HepG2 (cell line): Measurements from ENCODE around the gene TMEM182. TPM values are rescaled to one million over a fixed set of nuclear protein-coding genes. Genes with fewer than 3 reads are reported as not detected.
A peak's percentile ranks its signal among the peaks of the same experiment; 100 is the strongest.

Experiments
- ATF7-NPFF ChIP-seq: sonication (generic); formaldehyde crosslinking; IDR thresholded peaks from 2 replicates; pipeline ENCODE4 v1.8.1; 2023; ENCODE audit warnings: mild to moderate bottlenecking, low read depth, missing genetic modification reagents, moderate library complexity
- FOXC1 ChIP-seq: sonication (generic); formaldehyde crosslinking; IDR thresholded peaks from 2 replicates; pipeline ENCODE4 v1.8.0; 2022; ENCODE audit warnings: mild to moderate bottlenecking, missing genetic modification reagents, borderline replicate concordance
- KDM5A ChIP-seq: fragments of 200-600 bp; sonication (generic); IDR thresholded peaks from 2 replicates; pipeline ENCODE4 v1.7.0; 2018; ENCODE audit warnings: antibody characterized with exemption, mild to moderate bottlenecking, low read length, borderline replicate concordance
- MED13 ChIP-seq: sonication (generic); formaldehyde crosslinking; IDR thresholded peaks from 2 replicates; pipeline ENCODE4 v1.5.0; 2020; ENCODE audit warnings: missing genetic modification reagents
- SNAI1 ChIP-seq: sonication (generic); formaldehyde crosslinking; IDR thresholded peaks from 2 replicates; pipeline ENCODE4 v1.5.0; 2020; ENCODE audit warnings: mild to moderate bottlenecking, missing genetic modification reagents, borderline replicate concordance
- TMF1 ChIP-seq: sonication (generic); formaldehyde crosslinking; IDR thresholded peaks from 2 replicates; pipeline ENCODE4 v1.8.1; 2022; ENCODE audit warnings: low read depth, missing genetic modification reagents
- U2AF1 ChIP-seq: fragments of 200-400 bp; formaldehyde crosslinking; optimal IDR thresholded peaks from 2 replicates; pipeline ENCODE3; 2017; ENCODE audit warnings: mild to moderate bottlenecking, low read depth, low read length
- ZNF17 ChIP-seq: sonication (generic); formaldehyde crosslinking; IDR thresholded peaks from 2 replicates; pipeline ENCODE4 v1.5.0; 2020; ENCODE audit warnings: mild to moderate bottlenecking, missing genetic modification reagents
- ZNF329 ChIP-seq: sonication (generic); formaldehyde crosslinking; IDR thresholded peaks from 2 replicates; pipeline ENCODE4 v1.9.0; 2021; ENCODE audit warnings: low read depth, mild to moderate bottlenecking, missing genetic modification reagents
- ZNF354B ChIP-seq: sonication (generic); formaldehyde crosslinking; IDR thresholded peaks from 2 replicates; pipeline ENCODE4 v1.8.0; 2022; ENCODE audit warnings: mild to moderate bottlenecking, missing genetic modification reagents
- ZNF441 ChIP-seq: sonication (generic); formaldehyde crosslinking; IDR thresholded peaks from 2 replicates; pipeline ENCODE4 v1.7.0; 2021; ENCODE audit warnings: missing genetic modification reagents, borderline replicate concordance
- ZNF546 ChIP-seq: sonication (generic); formaldehyde crosslinking; conservative IDR thresholded peaks from 2 replicates; pipeline ENCODE4 v1.8.1; 2023; ENCODE audit warnings: mild to moderate bottlenecking, missing genetic modification reagents
- ZNF577 ChIP-seq: sonication (generic); formaldehyde crosslinking; IDR thresholded peaks from 2 replicates; pipeline ENCODE4 v1.4.0; 2020; ENCODE audit warnings: mild to moderate bottlenecking, low read depth, missing genetic modification reagents, borderline replicate concordance
- polyA plus RNA-seq, 8 experiments: library from polyadenylated mRNA; depleted of rRNA in 3 of 8; stranded (reverse) in 7 of 8; unstranded in 1 of 8; fragments of >200 nt; fragmentation: Illumina TruSeq in 4 of 8; extraction: Trizol in 4 of 8; gene quantifications; 2 replicates each; pipeline versions ENCODE4 v1.2.1 to v1.2.3, GENCODE V29; 2011 to 2016; ENCODE audit warnings: low read depth in 4 of 8, missing spikeins in 1 of 8, mixed read lengths in 1 of 8; ENCODE audit not compliant: insufficient read depth in 1 of 8
- total RNA-seq, 5 experiments: library from RNA; depleted of rRNA; stranded (reverse); fragments of >200 nt; fragmentation: Illumina TruSeq; extraction: Trizol; gene quantifications; 2 replicates each; pipeline ENCODE4 v1.2.3, GENCODE V29; 2016; ENCODE audit warnings: low read depth in 1 of 5
- TF ChIP-seq, protein P1 (sequence below): sonication (generic); formaldehyde crosslinking; conservative IDR thresholded peaks from 2 replicates; pipeline ENCODE4 v1.8.0; 2022; ENCODE audit warnings: mild to moderate bottlenecking, moderate library complexity, missing genetic modification reagents
- TF ChIP-seq, protein P2 (sequence below): sonication (generic); formaldehyde crosslinking; IDR thresholded peaks from 2 replicates; pipeline ENCODE4 v1.5.0; 2020; ENCODE audit warnings: missing genetic modification reagents
- TF ChIP-seq, protein P3 (sequence below): sonication (generic); formaldehyde crosslinking; conservative IDR thresholded peaks from 2 replicates; pipeline ENCODE4 v1.8.1; 2023; ENCODE audit warnings: missing genetic modification reagents
- TF ChIP-seq, protein P4 (sequence below): sonication (generic); formaldehyde crosslinking; IDR thresholded peaks from 2 replicates; pipeline ENCODE4 v1.5.0; 2020; ENCODE audit warnings: mild to moderate bottlenecking, missing genetic modification reagents, moderate library complexity
- TF ChIP-seq, protein P5 (sequence below): IDR thresholded peaks from 2 replicates; pipeline ENCODE4 v1.6.1; 2012; ENCODE audit warnings: low read length, improper control_type of control experiment
- TF ChIP-seq, protein P6 (sequence below): IDR thresholded peaks from 2 replicates; pipeline ENCODE4 v1.6.1; 2016; ENCODE audit warnings: missing biosample characterization, missing genetic modification reagents, low read depth

The TMEM182 gene
- total and polyA plus RNA-seq, 2 of the 13 experiments (the other 11 are each of a cell fraction or from before 2014, with no cell fraction given) = 8.7 to 8.9 TPM

DNA sequence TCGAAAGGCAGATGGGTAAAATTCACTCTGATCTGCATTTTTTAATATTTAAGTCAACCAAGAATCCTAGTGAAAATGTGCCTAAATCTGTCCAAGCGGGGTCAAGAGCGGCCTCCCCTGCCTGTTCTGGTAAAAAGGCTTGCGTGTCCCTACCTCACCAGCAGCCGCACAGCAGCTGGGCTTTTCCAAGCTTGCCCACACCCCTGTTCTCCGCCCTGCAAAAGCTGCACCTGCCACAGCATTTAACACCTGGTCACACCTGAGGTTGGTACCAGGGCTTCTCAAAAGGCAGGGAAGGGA lies 25.8 kb upstream of the TMEM182 start (continued):
- TF ChIP-seq, protein P1, sequence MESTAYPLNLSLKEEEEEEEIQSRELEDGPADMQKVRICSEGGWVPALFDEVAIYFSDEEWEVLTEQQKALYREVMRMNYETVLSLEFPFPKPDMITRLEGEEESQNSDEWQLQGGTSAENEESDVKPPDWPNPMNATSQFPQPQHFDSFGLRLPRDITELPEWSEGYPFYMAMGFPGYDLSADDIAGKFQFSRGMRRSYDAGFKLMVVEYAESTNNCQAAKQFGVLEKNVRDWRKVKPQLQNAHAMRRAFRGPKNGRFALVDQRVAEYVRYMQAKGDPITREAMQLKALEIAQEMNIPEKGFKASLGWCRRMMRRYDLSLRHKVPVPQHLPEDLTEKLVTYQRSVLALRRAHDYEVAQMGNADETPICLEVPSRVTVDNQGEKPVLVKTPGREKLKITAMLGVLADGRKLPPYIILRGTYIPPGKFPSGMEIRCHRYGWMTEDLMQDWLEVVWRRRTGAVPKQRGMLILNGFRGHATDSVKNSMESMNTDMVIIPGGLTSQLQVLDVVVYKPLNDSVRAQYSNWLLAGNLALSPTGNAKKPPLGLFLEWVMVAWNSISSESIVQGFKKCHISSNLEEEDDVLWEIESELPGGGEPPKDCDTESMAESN (CRISPR knock-in tag) = 0 out of 2 replicates have a peak, but pooled peaks have one; percentile 6
- 0 out of 2 replicates have a peak, but pooled peaks have one; percentile 50 for TF ChIP-seq SNAI1 (CRISPR knock-in tag)
- TF ChIP-seq, protein P2, sequence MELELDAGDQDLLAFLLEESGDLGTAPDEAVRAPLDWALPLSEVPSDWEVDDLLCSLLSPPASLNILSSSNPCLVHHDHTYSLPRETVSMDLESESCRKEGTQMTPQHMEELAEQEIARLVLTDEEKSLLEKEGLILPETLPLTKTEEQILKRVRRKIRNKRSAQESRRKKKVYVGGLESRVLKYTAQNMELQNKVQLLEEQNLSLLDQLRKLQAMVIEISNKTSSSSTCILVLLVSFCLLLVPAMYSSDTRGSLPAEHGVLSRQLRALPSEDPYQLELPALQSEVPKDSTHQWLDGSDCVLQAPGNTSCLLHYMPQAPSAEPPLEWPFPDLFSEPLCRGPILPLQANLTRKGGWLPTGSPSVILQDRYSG = no peak
- no peak for TF ChIP-seq ZNF329 (CRISPR knock-in tag)
- TF ChIP-seq TMF1 (CRISPR knock-in tag) = no peak
- peak; percentile 35; the same call in 1 of the 2 replicates for TF ChIP-seq KDM5A
- no peak for TF ChIP-seq MED13 (CRISPR knock-in tag)
- TF ChIP-seq ZNF17 (CRISPR knock-in tag) = peak; percentile 85
- TF ChIP-seq, protein P3, sequence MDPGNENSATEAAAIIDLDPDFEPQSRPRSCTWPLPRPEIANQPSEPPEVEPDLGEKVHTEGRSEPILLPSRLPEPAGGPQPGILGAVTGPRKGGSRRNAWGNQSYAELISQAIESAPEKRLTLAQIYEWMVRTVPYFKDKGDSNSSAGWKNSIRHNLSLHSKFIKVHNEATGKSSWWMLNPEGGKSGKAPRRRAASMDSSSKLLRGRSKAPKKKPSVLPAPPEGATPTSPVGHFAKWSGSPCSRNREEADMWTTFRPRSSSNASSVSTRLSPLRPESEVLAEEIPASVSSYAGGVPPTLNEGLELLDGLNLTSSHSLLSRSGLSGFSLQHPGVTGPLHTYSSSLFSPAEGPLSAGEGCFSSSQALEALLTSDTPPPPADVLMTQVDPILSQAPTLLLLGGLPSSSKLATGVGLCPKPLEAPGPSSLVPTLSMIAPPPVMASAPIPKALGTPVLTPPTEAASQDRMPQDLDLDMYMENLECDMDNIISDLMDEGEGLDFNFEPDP (CRISPR knock-in tag) = 0 out of 2 replicates have a peak, but pooled peaks have one; percentile 84
- TF ChIP-seq U2AF1 = peak; percentile 29
- TF ChIP-seq, protein P4, sequence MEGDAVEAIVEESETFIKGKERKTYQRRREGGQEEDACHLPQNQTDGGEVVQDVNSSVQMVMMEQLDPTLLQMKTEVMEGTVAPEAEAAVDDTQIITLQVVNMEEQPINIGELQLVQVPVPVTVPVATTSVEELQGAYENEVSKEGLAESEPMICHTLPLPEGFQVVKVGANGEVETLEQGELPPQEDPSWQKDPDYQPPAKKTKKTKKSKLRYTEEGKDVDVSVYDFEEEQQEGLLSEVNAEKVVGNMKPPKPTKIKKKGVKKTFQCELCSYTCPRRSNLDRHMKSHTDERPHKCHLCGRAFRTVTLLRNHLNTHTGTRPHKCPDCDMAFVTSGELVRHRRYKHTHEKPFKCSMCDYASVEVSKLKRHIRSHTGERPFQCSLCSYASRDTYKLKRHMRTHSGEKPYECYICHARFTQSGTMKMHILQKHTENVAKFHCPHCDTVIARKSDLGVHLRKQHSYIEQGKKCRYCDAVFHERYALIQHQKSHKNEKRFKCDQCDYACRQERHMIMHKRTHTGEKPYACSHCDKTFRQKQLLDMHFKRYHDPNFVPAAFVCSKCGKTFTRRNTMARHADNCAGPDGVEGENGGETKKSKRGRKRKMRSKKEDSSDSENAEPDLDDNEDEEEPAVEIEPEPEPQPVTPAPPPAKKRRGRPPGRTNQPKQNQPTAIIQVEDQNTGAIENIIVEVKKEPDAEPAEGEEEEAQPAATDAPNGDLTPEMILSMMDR (CRISPR knock-in tag) = peak; percentile 19; the same call in 1 of the 2 replicates
- TF ChIP-seq FOXC1 (CRISPR knock-in tag) = 0 out of 2 replicates have a peak, but pooled peaks have one; percentile 18
- TF ChIP-seq, protein P5, sequence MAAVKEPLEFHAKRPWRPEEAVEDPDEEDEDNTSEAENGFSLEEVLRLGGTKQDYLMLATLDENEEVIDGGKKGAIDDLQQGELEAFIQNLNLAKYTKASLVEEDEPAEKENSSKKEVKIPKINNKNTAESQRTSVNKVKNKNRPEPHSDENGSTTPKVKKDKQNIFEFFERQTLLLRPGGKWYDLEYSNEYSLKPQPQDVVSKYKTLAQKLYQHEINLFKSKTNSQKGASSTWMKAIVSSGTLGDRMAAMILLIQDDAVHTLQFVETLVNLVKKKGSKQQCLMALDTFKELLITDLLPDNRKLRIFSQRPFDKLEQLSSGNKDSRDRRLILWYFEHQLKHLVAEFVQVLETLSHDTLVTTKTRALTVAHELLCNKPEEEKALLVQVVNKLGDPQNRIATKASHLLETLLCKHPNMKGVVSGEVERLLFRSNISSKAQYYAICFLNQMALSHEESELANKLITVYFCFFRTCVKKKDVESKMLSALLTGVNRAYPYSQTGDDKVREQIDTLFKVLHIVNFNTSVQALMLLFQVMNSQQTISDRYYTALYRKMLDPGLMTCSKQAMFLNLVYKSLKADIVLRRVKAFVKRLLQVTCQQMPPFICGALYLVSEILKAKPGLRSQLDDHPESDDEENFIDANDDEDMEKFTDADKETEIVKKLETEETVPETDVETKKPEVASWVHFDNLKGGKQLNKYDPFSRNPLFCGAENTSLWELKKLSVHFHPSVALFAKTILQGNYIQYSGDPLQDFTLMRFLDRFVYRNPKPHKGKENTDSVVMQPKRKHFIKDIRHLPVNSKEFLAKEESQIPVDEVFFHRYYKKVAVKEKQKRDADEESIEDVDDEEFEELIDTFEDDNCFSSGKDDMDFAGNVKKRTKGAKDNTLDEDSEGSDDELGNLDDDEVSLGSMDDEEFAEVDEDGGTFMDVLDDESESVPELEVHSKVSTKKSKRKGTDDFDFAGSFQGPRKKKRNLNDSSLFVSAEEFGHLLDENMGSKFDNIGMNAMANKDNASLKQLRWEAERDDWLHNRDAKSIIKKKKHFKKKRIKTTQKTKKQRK = no peak
- TF ChIP-seq, protein P6, sequence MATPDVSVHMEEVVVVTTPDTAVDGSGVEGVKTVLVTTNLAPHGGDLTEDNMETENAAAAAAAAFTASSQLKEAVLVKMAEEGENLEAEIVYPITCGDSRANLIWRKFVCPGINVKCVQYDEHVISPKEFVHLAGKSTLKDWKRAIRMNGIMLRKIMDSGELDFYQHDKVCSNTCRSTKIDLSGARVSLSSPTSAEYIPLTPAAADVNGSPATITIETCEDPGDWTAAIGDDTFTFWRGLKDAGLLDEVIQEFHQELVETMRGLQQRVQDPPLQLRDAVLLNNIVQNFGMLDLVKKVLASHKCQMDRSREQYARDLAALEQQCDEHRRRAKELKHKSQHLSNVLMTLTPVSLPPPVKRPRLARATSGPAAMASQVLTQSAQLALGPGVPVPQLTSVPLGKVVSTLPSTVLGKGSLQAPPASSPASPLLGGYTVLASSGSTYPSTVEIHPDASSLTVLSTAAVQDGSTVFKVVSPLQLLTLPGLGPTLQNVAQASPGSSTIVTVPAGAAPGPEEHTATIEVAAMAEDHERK (CRISPR knock-in tag) = no peak
- TF ChIP-seq ZNF354B = 0 out of 2 replicates have a peak, but pooled peaks have one; percentile 6
- TF ChIP-seq ATF7-NPFF (CRISPR knock-in tag) = peak; percentile 48; the same call in 1 of the 2 replicates
- TF ChIP-seq ZNF441 (CRISPR knock-in tag) = no peak
- TF ChIP-seq ZNF577 = no peak
- no peak for TF ChIP-seq ZNF546
